Stimulated activated CD8-positive, alpha-beta memory T cell treated with anti-CD3 and anti-CD28 coated beads, Interleukin-12 subunit alpha, Interleukin-12 subunit beta, amount 100 ng/mL, for 24 hours (primary cell): ENCODE results near the gene COA5.

Source experiments
- DNase-seq: peaks from one replicate; pipeline ENCODE4 v3.0.0-alpha.2; 2020; ENCODE audit errors: extremely low read depth

Gene COA5

GRCh38 chr2:98571796-98572195 lies 36.5 kb downstream of the COA5 start:
- DNase-seq: no peak

DNA sequence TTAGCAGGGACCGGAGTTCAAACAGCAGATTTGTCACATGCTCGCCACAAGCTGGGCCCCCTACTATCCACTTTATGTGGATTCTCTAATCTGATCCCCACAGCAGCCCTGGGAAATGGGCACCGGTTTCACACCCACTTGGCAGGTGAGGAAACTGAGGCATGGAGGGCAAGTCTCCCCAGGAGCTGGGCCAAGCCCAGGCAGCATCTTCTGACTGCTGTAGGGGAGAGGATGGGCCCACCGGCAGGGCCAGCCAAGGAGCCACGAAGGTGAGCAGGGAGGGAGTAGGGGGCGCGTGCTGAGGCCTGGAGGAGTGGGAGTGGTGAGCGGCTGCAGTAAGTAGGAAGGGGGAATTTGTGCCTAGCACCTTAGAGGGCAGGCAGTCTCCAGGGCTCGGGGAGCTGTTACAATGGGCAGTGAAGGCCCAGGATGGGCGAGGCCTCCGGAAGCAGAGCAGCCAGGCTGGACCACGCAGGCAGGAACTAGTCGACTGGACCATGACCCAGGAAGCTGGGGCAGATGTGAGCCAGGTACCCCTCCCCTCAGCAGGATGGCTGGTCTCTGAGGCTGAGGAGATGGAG lies 37.1 kb downstream of the COA5 start:
- no peak for DNase-seq

DNA sequence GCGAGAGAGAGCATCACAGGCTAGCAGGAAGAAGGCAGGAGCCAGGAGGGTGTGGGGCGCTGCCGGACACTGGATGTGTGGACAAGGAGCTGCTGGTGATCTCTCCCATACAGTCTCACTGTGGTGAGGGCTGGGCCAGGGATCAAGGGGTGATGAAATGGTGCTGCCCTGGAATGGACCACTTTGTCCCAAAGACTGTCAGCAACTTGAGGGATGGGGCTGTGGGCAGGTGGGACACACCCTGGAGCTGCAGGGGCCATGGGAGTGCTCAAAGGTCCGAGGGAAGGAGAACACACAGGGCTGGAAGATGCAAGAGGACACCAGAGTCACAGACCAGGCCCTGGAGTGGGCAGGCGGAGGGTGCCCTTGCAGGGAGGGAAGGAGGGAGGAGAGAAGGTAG lies 38.0 kb downstream of the COA5 start:
- no peak for DNase-seq

DNA sequence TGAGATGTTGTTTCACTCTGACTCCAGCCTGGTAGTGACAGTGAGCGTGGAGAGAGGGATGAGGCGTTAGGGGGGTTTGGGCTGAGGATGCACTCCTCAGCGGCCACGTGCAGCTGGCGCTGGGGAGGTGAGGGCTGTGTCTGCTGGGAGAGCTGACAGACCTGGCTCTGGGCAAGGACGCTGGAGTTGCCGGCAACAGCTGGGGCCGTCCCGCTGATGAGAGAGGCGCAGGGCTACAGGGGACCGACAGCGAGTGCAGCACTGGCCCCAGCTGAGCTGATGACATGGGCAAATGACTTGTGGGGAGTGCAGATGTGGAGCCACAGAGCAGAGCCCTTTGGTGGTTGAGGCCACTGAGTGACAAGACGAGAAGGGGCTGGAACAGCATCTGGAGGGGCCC lies 38.4 kb downstream of the COA5 start:
- DNase-seq: no peak

DNA sequence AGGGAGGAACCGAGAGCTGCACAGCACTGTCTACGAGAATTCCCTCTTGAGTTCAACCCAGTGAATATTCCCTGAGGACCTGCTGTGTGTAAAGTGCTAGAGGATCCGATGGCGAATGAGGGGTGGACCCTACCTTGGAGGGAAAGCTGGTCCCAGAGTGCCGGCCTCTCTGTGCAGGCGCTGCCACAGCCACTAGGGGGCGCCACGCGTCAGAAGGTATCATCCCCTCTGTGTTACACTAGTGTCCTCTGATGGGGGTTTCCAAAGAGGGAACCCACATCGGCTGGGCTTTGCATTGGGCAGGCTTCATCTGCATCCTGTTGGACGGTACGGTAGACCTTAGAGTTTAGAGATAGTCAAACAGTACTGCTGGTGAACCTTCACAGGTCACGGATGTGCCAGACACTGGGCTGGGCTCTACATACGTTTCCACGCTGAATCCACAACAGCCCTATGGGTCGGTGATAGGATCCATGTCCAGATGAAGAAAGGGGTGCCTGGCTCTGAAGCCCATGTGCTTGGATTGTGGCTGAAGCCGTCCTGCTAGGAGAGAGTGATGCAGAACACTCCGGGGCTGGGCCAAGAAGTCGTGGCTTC lies 39.0 kb downstream of the COA5 start:
- peak; percentile 34 for DNase-seq

DNA sequence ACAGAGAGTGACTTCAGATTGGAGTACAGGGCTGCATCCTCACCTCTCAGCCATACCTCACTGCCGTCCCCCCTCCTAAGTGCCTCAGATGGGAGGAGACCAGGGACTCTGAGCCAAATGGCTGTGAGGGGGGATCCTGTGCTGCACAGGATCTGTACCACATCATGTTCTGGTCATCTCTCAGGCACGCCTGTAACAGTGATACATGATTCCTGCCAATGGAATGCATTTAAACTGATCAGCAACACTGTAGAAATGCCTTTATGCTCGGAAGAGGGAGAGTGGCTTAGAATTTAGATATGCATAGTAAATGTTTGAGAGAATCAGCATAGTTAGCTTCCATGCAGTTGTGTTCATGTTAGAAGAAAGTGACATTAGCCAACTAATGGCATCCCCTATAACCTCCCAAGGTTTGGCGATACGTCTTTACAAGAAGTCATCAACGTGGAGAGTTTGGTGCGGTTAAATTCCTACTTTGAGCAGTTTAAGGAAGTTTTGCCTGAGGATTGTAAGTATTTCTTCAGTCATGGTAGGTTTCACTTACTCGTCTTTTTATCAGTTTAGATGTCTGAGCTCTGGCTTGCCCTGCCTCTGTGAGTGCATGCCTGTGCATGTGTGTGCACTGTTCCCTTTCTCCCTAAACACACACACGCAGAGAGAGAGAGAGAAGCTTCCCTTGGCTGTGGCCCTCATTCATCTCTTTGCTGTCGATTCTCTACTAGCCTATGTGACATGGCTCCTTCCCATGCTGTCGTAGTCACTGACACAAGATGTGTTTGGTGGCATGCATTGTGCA lies 40.0 kb downstream of the COA5 start:
- DNase-seq: no peak

GRCh38 chr2:98565941-98566340 lies 42.4 kb downstream of the COA5 start:
- no peak for DNase-seq

- DNase-seq: no peak
Measured at GRCh38 chr2:98565286-98565860, 42.9 kb downstream of the COA5 start.

GRCh38 chr2:98564541-98565132 lies 43.7 kb downstream of the COA5 start:
- no peak for DNase-seq

GRCh38 chr2:98563394-98563793 lies 44.9 kb downstream of the COA5 start:
- DNase-seq: no peak

DNA sequence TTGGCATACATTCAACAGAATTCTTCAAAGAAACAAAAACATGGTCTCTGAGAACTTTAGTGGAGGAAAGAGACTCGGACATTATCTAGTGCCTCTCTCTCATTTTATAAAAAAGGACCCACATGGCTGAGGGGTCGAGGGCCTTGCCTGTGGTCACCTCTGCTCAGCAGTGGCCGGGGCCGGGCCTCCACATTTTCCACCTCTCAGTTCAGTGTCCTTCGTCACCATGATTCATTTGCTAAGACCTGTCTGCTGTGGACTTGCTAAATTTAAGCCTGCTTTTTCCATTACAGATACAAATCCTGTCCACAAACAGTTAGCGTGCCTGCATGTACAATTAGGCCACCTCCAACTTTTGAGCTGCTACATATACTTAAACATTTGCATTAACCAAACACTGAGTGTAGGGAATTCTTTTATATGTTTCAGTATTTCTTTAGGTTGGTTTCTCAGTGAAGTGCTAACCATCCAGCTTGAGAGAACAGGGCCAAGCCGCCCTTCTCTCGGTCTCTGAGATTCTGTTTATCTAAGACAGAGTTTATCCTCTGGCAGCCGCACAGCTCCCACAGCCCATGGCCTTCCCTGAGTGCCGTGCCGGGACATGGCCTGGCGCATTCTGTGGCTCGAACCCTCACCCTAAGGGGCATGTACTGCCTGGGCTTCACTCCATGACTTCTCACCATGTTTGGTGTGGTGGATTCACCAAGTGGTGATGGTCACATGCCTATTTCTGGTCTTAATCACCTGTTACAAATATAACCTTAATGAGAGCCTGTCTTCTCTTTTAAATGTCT lies 46.2 kb downstream of the COA5 start:
- DNase-seq: no peak

- DNase-seq: no peak
Measured at GRCh38 chr2:98561018-98561417, 47.3 kb downstream of the COA5 start.

DNA sequence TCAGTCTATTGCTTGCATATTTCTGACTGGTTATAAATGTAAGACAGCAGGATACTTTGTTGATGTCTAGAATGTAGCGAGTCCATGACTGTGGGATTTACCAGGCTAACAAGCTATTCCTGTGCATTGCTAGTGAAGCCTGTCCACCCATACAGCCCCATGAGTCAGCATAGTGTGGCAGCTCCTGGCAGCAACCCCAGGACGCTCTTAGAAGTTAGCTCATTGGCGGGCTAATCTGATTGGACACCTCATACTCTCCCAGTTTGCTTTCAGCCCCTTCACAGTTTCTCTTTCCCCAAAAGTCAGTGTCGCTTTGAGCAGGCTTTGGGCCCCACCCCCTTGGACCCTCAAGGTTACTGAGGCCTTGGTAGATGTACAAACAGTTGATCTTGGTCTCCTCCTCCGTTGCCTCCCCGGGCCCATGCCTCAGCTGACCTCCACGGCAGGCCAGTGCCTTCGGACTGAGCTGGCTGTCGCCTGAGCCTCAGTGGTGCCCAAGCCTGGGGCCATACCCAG lies 48.0 kb downstream of the COA5 start:
- DNase-seq: no peak

DNA sequence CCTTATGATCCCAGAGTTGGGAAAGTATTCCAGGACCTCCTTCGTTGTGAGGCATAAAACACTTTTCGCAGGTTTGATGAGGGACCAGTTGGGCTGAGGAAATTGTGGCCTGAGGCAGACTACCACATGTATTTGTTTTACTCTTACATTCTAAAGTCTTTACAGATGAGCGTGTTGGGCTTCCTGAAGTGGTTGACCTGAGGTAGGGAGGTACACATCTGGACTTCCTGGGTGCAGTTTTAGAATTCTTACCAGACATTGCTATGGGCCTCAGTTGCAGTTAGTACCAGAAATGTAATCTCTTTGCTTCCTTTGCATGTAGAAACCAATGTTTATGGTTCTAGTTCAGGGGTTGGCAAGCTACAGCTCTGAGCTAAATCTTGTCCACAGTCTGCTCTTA lies 48.7 kb downstream of the COA5 start:
- no peak for DNase-seq

DNA sequence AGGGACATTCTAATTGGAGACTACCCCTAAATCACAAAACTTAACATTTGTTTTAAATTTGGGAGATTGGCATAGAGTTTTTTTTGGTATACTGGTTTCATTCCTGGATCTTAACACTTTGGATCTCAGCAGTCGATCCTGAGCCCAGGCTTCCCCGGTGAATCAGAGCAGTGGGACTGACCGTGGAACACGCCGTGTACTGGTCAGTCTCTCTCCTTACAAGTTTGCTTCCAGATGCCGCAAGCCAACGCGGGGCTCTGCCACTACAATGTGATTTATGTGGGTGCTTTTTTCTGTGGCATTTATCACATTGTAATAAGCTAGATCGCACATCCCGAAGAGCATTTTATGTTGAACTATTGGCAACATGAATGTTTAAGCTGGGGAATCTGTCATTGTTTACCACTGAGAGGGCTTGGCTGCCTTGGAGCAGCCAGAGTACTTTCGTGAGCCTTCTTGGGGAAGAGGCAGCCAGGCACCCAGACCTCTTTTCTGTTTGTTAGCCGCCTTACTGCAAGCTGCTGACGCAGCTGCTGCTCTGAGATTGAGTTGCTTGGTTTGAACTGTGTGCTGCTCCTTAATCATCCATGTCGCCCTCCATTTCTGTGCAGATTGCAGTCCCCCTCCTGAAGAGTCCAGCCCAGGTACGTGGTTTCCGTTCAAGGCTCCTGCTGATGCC lies 49.3 kb downstream of the COA5 start:
- DNase-seq: no peak

DNA sequence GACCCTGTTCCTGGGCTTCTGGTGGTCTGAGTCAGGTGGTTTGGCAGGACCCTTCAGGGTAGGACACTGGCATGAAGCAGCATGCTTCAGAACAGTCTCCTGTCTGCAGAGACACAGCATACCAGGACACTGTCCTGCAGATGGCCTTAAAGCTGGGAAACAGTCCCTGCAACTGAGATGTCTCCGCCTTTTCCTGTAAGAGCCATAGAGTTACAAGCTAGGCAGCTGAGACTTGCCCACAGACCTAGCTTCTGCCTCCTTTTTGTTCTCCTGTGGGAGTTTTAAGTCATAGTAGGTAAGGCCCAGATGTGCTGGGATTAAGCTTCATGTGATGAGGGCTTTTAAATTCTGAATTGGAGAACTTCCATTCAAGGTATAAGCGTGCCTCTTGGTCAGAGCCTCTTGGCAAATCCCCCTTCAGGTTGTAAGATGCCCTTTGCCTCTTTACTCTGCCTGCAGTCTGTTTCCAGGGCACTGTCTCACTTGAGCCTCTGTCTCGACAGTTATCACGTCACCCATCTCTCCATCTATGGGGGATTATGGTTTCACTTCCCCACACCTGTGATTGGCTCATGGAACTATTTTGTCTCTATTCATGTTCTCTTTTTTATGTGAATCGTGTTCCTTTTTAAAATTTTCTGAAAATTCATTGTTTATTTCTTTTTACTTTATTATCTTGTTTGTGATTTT lies 51.8 kb downstream of the COA5 start:
- DNase-seq: no peak

DNA sequence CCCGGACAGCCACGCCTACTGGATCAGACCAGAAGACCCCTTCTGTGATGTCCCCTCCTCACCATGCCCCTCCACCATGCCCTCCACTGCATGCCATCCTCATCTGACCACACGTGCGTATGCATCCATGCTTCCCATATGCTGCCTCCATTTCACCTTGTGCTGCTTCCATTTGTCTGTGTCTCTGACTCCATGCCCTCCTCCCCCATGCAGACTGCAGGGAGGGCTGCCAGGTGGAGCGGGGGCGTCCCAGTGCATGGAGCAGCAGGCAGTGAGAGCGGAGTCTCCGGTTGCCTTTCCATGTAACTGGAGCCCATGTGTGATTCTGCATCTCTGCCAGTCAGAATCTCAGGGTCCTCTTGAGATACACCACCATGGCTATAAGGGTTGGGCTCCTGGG lies 52.6 kb downstream of the COA5 start:
- no peak for DNase-seq

- no peak for DNase-seq
Measured at GRCh38 chr2:98554116-98554861, 54.0 kb downstream of the COA5 start.

GRCh38 chr2:98552499-98553179 lies 55.7 kb downstream of the COA5 start:
- no peak for DNase-seq
